GM19372 (cell line): Measurements from ENCODE around the gene CCDC59.

Experiments used
- ATAC-seq: cut with Tn5 transposase; IDR thresholded peaks from one replicate; pipeline ENCODE4 v1.9.1; 2021; ENCODE audit warnings: mild to moderate bottlenecking, low read depth, moderate library complexity; ENCODE audit not compliant: unreplicated experiment

CCDC59 gene

DNA sequence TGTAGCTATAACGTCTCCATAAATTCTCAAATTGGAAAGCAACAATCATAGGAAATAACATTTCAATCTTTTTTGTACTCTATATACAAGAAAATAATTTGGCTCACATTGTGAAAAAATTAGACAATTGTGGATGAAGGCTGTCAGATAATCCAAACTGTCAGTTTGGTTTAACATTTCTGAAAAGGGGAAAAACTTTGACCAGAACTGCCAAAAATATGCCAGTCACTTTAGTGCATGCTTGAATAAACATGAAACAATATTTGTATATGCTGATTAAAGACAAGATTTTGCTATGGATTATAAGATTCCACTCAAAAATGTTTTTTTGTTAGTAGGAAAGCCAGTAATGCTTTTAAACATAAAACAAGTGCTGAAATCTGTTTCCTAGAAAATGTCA is 38.9 kb downstream of the CCDC59 start:
- ATAC-seq, result no peak

DNA sequence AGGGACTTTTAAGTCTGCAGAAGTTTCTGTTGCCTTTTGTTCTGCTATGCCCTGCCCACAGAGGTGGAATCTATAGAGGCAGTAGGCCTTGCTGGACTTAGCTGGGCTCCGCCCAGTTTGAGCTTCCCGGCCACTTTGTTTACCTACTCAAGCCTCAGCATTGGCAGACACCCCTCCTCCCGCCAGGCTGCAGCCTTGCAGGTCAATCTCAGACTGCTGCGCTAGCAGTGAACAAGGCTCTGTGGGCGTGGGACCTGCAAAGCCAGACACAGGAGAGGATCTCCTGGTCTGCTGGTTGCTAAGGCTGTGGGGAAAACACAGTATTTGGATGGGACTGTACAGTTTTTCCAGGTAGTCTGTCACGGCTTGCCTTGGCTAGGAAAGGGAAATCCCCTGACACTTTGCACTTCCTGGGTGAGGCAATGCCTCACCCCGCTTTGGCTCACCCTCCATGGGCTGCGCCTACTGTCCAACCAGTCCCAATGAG is 43.7 kb downstream of the CCDC59 start:
- ATAC-seq, result no peak
